Caco-2 (cell line): ENCODE data around the gene OR1Q1. TPM values are rescaled to one million over a fixed set of nuclear protein-coding genes. Genes with fewer than 3 reads are reported as not detected.
"Not testable (repeated sequence)": the region's sequence is repeated elsewhere in the genome, so short reads cannot be mapped to it uniquely, and the experiment has no call there.

ENCODE experiments used
- BruUV-seq: library from RNA; stranded (reverse); fragments of 400-500 nt; replicated peaks from 2 replicates; lab custom pipeline; 2021; lab: Mats Ljungman, UMichigan
- CTCF ChIA-PET: fragments of 300-600 bp; sonication (Branson Sonifier 250); formaldehyde crosslinking; loops from one replicate; lab custom pipeline; 2022; ENCODE audit warnings: antibody characterized with exemption; lab: Charles Lee
- POLR2A ChIA-PET: fragments of 300-600 bp; sonication (Branson Sonifier 250); formaldehyde crosslinking; loops from one replicate; lab custom pipeline; 2022; ENCODE audit warnings: antibody characterized with exemption; lab: Charles Lee
- DNase-seq, 2 experiments: peaks; one replicate each; pipeline versions ENCODE4 v3.0.0 to v3.0.0-alpha.2; 2020 to 2022
- H3K27me3 ChIP-seq: replicated peaks from 2 replicates; pipeline ENCODE4 v1.6.0; 2011; ENCODE audit warnings: low read length; ENCODE audit not compliant: control insufficient read depth, insufficient read depth
- H3K36me3 ChIP-seq: 2 replicates; pipeline ENCODE4 v1.5.1; 2011; ENCODE audit warnings: low read length; ENCODE audit not compliant: control insufficient read depth, insufficient read depth
- H3K4me1 ChIP-seq: fragments of 250-450 bp; sonication (Bioruptor Pico); 2 replicates; pipeline ENCODE4 v1.5.1; 2020; ENCODE audit warnings: mild to moderate bottlenecking
- H3K4me3 ChIP-seq: 2 replicates; pipeline ENCODE4 v1.5.1; 2011; ENCODE audit warnings: low read depth, mild to moderate bottlenecking, control low read depth, low read length
- H3K9me3 ChIP-seq: fragments of 250-450 bp; sonication (Bioruptor Pico); 2 replicates; pipeline ENCODE4 v1.5.1; 2020; ENCODE audit warnings: mild to moderate bottlenecking, moderate library complexity
- H3K27ac Mint-ChIP-seq: one replicate; pipeline ENCODE4 v1.8.0; 2022; ENCODE audit warnings: mixed read lengths; ENCODE audit not compliant: unreplicated experiment
- H3K27me3 Mint-ChIP-seq: one replicate; pipeline ENCODE4 v1.8.0; 2022; ENCODE audit warnings: mixed read lengths; ENCODE audit not compliant: insufficient read depth, unreplicated experiment
- H3K36me3 Mint-ChIP-seq: one replicate; pipeline ENCODE4 v1.8.0; 2022; ENCODE audit warnings: mild to moderate bottlenecking, mixed read lengths; ENCODE audit not compliant: insufficient read depth, unreplicated experiment
- H3K4me1 Mint-ChIP-seq: one replicate; pipeline ENCODE4 v1.8.0; 2022; ENCODE audit warnings: low read depth, mixed read lengths; ENCODE audit not compliant: unreplicated experiment
- H3K4me3 Mint-ChIP-seq: one replicate; pipeline ENCODE4 v1.8.0; 2022; ENCODE audit warnings: mild to moderate bottlenecking, moderate library complexity, mixed read lengths; ENCODE audit not compliant: unreplicated experiment
- H3K9me3 Mint-ChIP-seq: one replicate; pipeline ENCODE4 v1.8.0; 2022; ENCODE audit warnings: mixed read lengths; ENCODE audit not compliant: unreplicated experiment
- intact Hi-C: fragments of 100-400 bp; cut with micrococcal nuclease; formaldehyde crosslinking; loops from one replicate; pipeline ENCODE4 v1.10.0; 2022; ENCODE audit not compliant: unreplicated experiment
- total RNA-seq: library from RNA; stranded (reverse); gene quantifications from 2 replicates; pipeline ENCODE4 v1.2.3, GENCODE V29; 2022
- TF ChIP-seq, protein P1 (sequence below), 2 experiments: fragments of 200-600 bp in 1 of 2; IDR thresholded peaks; 1 replicate in 1 of 2; 2 replicates in 1 of 2; pipeline versions ENCODE4 v1.5.1 to v1.8.0; 2011 to 2022; ENCODE audit warnings: antibody characterized with exemption in 1 of 2, control low read depth in 1 of 2, inconsistent platforms in 1 of 2, low read depth in 1 of 2, low read length in 1 of 2, mild to moderate bottlenecking in 1 of 2, moderate library complexity in 1 of 2; ENCODE audit not compliant: insufficient read depth in 1 of 2, severe bottlenecking in 1 of 2, unreplicated experiment in 1 of 2

OR1Q1 gene
- total RNA-seq, 1 experiment from 2014 or later: not detected

DNA sequence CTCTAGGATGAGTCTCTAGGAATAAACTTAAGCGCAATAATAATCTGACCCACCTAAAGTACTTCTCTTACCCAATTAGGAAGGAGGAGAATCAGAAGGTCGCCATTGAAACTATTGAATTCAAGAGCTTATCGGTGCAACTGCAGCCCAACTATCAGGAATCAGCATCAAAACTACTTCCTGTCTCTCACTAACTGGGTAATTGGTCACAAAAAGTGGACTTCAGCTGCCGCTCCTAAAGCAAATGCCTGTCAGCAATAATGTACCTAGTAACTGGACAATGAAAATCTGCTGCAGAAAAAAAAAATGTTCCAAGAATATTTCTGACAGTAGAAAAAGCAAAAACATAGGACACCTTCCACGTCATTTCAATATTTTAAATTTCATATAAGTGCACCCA lies 34.7 kb upstream of the OR1Q1 start:
- ChIA-PET POLR2A (no interaction called here), CTCF (no interaction called here)
- Mint-ChIP-seq H3K36me3 (no peaks in the 10 kb centered on the region), H3K27ac (no peak overlapping the region), H3K27me3 (no peaks in the 10 kb centered on the region), H3K4me3 (no peak overlapping the region), H3K9me3 (no peaks in the 10 kb centered on the region), H3K4me1 (no peaks in the 10 kb centered on the region)
- DNase-seq: no peak
- TF ChIP-seq, protein P1, sequence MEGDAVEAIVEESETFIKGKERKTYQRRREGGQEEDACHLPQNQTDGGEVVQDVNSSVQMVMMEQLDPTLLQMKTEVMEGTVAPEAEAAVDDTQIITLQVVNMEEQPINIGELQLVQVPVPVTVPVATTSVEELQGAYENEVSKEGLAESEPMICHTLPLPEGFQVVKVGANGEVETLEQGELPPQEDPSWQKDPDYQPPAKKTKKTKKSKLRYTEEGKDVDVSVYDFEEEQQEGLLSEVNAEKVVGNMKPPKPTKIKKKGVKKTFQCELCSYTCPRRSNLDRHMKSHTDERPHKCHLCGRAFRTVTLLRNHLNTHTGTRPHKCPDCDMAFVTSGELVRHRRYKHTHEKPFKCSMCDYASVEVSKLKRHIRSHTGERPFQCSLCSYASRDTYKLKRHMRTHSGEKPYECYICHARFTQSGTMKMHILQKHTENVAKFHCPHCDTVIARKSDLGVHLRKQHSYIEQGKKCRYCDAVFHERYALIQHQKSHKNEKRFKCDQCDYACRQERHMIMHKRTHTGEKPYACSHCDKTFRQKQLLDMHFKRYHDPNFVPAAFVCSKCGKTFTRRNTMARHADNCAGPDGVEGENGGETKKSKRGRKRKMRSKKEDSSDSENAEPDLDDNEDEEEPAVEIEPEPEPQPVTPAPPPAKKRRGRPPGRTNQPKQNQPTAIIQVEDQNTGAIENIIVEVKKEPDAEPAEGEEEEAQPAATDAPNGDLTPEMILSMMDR (IDR thresholded peaks at IDR 0.05; ENCODE audit: insufficient read depth in 1 of 2, low read depth in 1 of 2, low read length in 1 of 2, severe bottlenecking in 1 of 2, unreplicated experiment in 1 of 2): no peak
- Histone ChIP-seq H3K4me3 (no peak overlapping the region), H3K36me3 (no peaks in the 10 kb centered on the region), H3K9me3 (0 out of 2 replicates have a peak, but pooled peaks cover 3% of the 10 kb centered on the region), H3K27me3 (no peaks in the 10 kb centered on the region), H3K4me1 (no peaks in the 10 kb centered on the region)
- intact Hi-C loops: no loop called here
- BruUV-seq: no TSS peak

DNA sequence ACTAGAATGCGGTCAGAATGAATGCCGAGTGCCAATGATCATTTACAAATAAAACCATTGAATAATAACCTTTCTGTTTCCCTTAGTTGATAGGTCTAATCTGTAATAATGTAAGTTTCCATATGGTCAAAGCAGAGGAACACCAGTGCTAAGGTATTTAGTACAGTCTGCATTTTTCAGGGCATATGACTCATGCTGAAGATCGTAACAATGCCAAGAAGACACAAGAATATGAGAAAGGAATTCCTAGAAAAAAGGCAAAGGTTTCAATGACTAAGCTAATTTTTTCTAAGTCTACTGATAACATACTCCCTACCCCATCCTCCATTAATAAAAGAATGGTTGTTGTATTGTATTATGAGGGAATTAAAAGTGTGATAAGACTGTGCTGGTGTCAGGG lies 34.2 kb upstream of the OR1Q1 start:
- BruUV-seq: no TSS peak
- intact Hi-C loops: no loop called here
- Histone ChIP-seq H3K4me1 (no peaks in the 10 kb centered on the region), H3K4me3 (no peak overlapping the region), H3K36me3 (no peaks in the 10 kb centered on the region), H3K27me3 (no peaks in the 10 kb centered on the region), H3K9me3 (0 out of 2 replicates have a peak, but pooled peaks cover 3% of the 10 kb centered on the region)
- H3K4me3 Mint-ChIP-seq: no peak overlapping the region
- no peak for DNase-seq
- no peak overlapping the region for H3K27ac Mint-ChIP-seq
- no peaks in the 10 kb centered on the region for H3K36me3 Mint-ChIP-seq
- no peaks in the 10 kb centered on the region for H3K4me1 Mint-ChIP-seq
- H3K9me3 Mint-ChIP-seq: no peaks in the 10 kb centered on the region
- TF ChIP-seq, protein P1 (IDR thresholded peaks at IDR 0.05; ENCODE audit: insufficient read depth in 1 of 2, low read depth in 1 of 2, low read length in 1 of 2, severe bottlenecking in 1 of 2, unreplicated experiment in 1 of 2): no peak
- ChIA-PET POLR2A (no interaction called here), CTCF (no interaction called here)
- no peaks in the 10 kb centered on the region for H3K27me3 Mint-ChIP-seq

DNA sequence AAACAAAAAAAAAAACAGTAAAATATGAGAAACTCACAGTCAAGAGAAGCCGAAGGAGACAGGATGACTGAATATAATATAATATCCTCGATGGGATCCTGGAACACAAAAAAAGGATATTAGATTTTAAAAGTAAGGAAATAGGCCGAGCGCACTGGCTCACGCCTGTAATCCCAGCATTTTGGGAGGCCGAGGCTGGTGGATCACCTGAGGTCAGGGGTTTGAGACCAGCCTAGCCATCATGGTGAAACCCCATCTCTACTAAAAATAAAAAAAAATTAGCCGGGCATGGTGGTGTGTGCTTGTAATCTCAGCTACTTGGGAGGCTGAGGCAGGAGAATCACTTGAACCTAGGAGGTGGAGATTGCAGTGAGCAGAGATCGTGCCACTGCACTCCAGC lies 31.3 kb upstream of the OR1Q1 start, which contains the start of gene OR1L8:
OR1L8 (minus strand) TSS at position 101 of the 400 bp plus-strand sequence. CDS start 14,907 bp downstream, outside the sequence.
- H3K9me3 ChIP-seq, POLR2A ChIA-PET, H3K4me3 Mint-ChIP-seq, H3K27me3 Mint-ChIP-seq, DNase-seq, H3K4me1 ChIP-seq, H3K4me3 ChIP-seq, H3K36me3 ChIP-seq, H3K27ac Mint-ChIP-seq, H3K4me1 Mint-ChIP-seq, CTCF ChIA-PET, H3K9me3 Mint-ChIP-seq, BruUV-seq, intact Hi-C loops, H3K36me3 Mint-ChIP-seq, H3K27me3 ChIP-seq: not testable (repeated sequence)

DNA sequence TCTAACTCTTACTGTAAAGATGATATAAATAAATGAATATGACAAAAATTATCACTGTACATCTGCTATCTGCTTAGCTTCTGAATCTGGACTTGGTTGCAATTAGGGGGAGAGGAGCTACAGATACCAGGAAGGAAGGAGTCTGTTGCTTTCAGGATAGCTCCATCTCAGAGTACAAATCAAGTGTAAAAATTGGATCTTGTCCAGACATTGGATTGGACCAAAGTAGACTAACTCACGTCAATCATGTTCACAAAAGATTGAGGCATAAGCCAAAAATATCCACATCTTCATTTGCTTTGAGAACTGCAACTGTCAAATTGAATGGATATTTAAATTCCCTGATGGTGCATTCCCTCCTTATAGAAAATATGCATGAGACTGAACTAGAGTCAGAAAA lies 8.8 kb upstream of the OR1Q1 start:
- Histone ChIP-seq H3K27me3 (no peaks in the 10 kb centered on the region), H3K4me1 (no peaks in the 10 kb centered on the region), H3K9me3 (no peaks in the 10 kb centered on the region), H3K36me3 (no peaks in the 10 kb centered on the region), H3K4me3 (no peak overlapping the region)
- no peak overlapping the region for H3K27ac Mint-ChIP-seq
- ChIA-PET POLR2A (no interaction called here), CTCF (no interaction called here)
- H3K4me3 Mint-ChIP-seq: no peak overlapping the region
- H3K27me3 Mint-ChIP-seq: peaks cover 15% of the 10 kb centered on the region
- H3K4me1 Mint-ChIP-seq: no peaks in the 10 kb centered on the region
- no peak for DNase-seq
- no TSS peak for BruUV-seq
- TF ChIP-seq, protein P1 (IDR thresholded peaks at IDR 0.05; ENCODE audit: insufficient read depth in 1 of 2, low read depth in 1 of 2, low read length in 1 of 2, severe bottlenecking in 1 of 2, unreplicated experiment in 1 of 2): no peak
- no peaks in the 10 kb centered on the region for H3K9me3 Mint-ChIP-seq
- H3K36me3 Mint-ChIP-seq: no peaks in the 10 kb centered on the region
- intact Hi-C loops: no loop called here
